ENCODE results near the gene ANO5. TPM values are rescaled to one million over a fixed set of nuclear protein-coding genes. Genes with fewer than 3 reads are reported as not detected.

The ANO5 gene
- total RNA-seq, 1 experiment from 2014 or later, result 1.1 TPM

GRCh38 chr11:22249871-22250270 is 57.0 kb downstream of the ANO5 start:
- no peak overlapping the region for H3K4me2 ChIP-seq (ENCODE audit: low read length)
- intact Hi-C loops (cut with micrococcal nuclease), result no loop called here
- POLR2A ChIA-PET, result no interaction called here
- H4K20me1 ChIP-seq (ENCODE audit: insufficient read depth), result no peaks in the 10 kb centered on the region
- H2AFZ ChIP-seq (ENCODE audit: low read depth, low read length, poor library complexity, severe bottlenecking), result no peak overlapping the region
- no peak overlapping the region for H3K4me3 ChIP-seq (replicated peaks in 1 of 2; ENCODE audit: low read depth in 1 of 2, low read length in 2 of 2)
- H3K9ac ChIP-seq (ENCODE audit: low read length), result no peak overlapping the region
- no peaks in the 10 kb centered on the region for H3K9me3 ChIP-seq (ENCODE audit: control insufficient read depth in 1 of 2, insufficient read depth in 1 of 2, low read depth in 1 of 2, low read length in 2 of 2)
- RAD21 ChIA-PET (ENCODE audit: low non-redundant PET in 1 of 2, low total read pairs in 2 of 2, uncharacterized antibody in 2 of 2, unreplicated experiment in 2 of 2), result no interaction called here
- no peak for ATAC-seq
- H3K27me3 ChIP-seq (ENCODE audit: insufficient read depth, low read length), result no peaks in the 10 kb centered on the region
- no peaks in the 10 kb centered on the region for H3K79me2 ChIP-seq (ENCODE audit: insufficient read depth, low read length)
- TF ChIP-seq POLR2A (IDR thresholded peaks at IDR 0.05; ENCODE audit: borderline replicate concordance, extremely low read depth, insufficient read depth, insufficient read length), result no peak
- no peak for TF ChIP-seq JUND (IDR thresholded peaks at IDR 0.05)
- TF ChIP-seq TCF7L2 (IDR thresholded peaks at IDR 0.05; ENCODE audit: borderline replicate concordance, extremely low read depth, insufficient read depth, insufficient read length), result no peak
- TF ChIP-seq EGR1 (IDR thresholded peaks at IDR 0.05; ENCODE audit: low read depth), result no peak
- no peak for TF ChIP-seq SP1 (IDR thresholded peaks at IDR 0.05; ENCODE audit: low read depth)
- no peak for TF ChIP-seq SIN3A (IDR thresholded peaks at IDR 0.05; ENCODE audit: low read depth)
- no peak for TF ChIP-seq EZH2phosphoT487 (IDR thresholded peaks at IDR 0.05; ENCODE audit: borderline replicate concordance)
- no peak for TF ChIP-seq CTCF (IDR thresholded peaks at IDR 0.05 in 2 of 3, conservative IDR thresholded peaks at IDR 0.05 in 1 of 3; ENCODE audit: borderline replicate concordance in 1 of 3, insufficient read depth in 1 of 3, low read depth in 2 of 3, low read length in 2 of 3)
- no peak for TF ChIP-seq YY1 (IDR thresholded peaks at IDR 0.05; ENCODE audit: extremely low read depth, insufficient replicate concordance, low read depth, low read length)
- no peak for TF ChIP-seq EZH2 (IDR thresholded peaks at IDR 0.05)
- TF ChIP-seq FOSL1 (IDR thresholded peaks at IDR 0.05; ENCODE audit: low read depth), result no peak
- no peak for TF ChIP-seq CBX3 (IDR thresholded peaks at IDR 0.05; ENCODE audit: low read depth)
- no peak for TF ChIP-seq POLR2AphosphoS5 (IDR thresholded peaks at IDR 0.05; ENCODE audit: low read depth, low read length)
- no peak for TF ChIP-seq RAD21 (IDR thresholded peaks at IDR 0.05; ENCODE audit: low read depth)
- TF ChIP-seq ELF1 (IDR thresholded peaks at IDR 0.05; ENCODE audit: borderline replicate concordance, low read depth), result no peak
- no peak for TF ChIP-seq ZNF274 (IDR thresholded peaks at IDR 0.05; ENCODE audit: low read depth, low read length)
- TF ChIP-seq ZFX (IDR thresholded peaks at IDR 0.05), result no peak
- no peak for TF ChIP-seq REST (IDR thresholded peaks at IDR 0.05; ENCODE audit: low read depth)
- no peak for TF ChIP-seq ZBTB33 (IDR thresholded peaks at IDR 0.05; ENCODE audit: extremely low read depth, insufficient replicate concordance, low read length)
- no peak overlapping the region for H3K27ac ChIP-seq (ENCODE audit: low read depth, low read length)
- DNase-seq (ENCODE audit: low read depth, low spot score), result no peak
- CTCF ChIA-PET, result no interaction called here
- H3K4me1 ChIP-seq (ENCODE audit: control insufficient read depth in 1 of 2, insufficient read depth in 2 of 2, low read length in 2 of 2), result no peaks in the 10 kb centered on the region
- no peaks in the 10 kb centered on the region for H3K9me2 ChIP-seq (ENCODE audit: insufficient read depth)
- no peaks in the 10 kb centered on the region for H3K36me3 ChIP-seq (ENCODE audit: control insufficient read depth in 1 of 2, insufficient read depth in 2 of 2, low read length in 2 of 2)
- no TSS peak for BruUV-seq (replicated peaks)

All from HCT116 (cell line).